PC-3 (cell line): Measurements from ENCODE around the gene PTPRD.

Experiments used
- EZH2phosphoT487 ChIP-seq: fragments of 300-600 bp; sonication (generic); IDR thresholded peaks from 2 replicates; pipeline ENCODE4 v1.6.1; 2018; ENCODE audit warnings: mild to moderate bottlenecking, antibody characterized with exemption, low read length, borderline replicate concordance
- TF ChIP-seq, protein P1 (sequence below): fragments of 300-600 bp; sonication (generic); conservative IDR thresholded peaks from 2 replicates; pipeline ENCODE4 v1.5.1; 2017; ENCODE audit warnings: antibody characterized with exemption, low read depth, mild to moderate bottlenecking, low read length

DNA sequence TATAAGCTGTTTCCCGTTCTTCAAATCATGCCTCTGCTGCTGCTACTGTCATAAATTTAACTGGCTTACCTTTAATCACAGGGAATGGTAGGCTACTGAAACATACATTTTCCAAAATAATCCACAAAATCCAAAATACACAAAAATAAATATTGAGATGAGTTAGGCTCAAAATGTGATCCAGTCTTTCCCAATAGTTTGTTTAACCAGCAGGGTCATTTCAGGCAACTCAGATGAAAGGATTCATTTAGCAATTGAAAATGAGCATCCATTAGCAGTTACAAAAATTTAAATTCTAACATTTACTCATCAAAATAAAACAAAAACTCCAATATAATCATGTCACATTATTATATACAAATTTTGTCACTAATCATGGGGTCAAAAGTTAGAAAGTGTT is 1797.6 kb downstream of the PTPRD start:
- TF ChIP-seq, protein P1, sequence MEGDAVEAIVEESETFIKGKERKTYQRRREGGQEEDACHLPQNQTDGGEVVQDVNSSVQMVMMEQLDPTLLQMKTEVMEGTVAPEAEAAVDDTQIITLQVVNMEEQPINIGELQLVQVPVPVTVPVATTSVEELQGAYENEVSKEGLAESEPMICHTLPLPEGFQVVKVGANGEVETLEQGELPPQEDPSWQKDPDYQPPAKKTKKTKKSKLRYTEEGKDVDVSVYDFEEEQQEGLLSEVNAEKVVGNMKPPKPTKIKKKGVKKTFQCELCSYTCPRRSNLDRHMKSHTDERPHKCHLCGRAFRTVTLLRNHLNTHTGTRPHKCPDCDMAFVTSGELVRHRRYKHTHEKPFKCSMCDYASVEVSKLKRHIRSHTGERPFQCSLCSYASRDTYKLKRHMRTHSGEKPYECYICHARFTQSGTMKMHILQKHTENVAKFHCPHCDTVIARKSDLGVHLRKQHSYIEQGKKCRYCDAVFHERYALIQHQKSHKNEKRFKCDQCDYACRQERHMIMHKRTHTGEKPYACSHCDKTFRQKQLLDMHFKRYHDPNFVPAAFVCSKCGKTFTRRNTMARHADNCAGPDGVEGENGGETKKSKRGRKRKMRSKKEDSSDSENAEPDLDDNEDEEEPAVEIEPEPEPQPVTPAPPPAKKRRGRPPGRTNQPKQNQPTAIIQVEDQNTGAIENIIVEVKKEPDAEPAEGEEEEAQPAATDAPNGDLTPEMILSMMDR, result no peak
- no peak for TF ChIP-seq EZH2phosphoT487
